ENCODE measurements around the gene PYGO2. TPM values are rescaled to one million over a fixed set of nuclear protein-coding genes. Genes with fewer than 3 reads are reported as not detected.

The PYGO2 gene
- total RNA-seq, 1 donor from 2014 or later = 7.4 TPM

- DNase-seq (ENCODE audit: low read depth) (no peak), FAIRE-seq (no peak)
- Histone ChIP-seq H3K27me3 (ENCODE audit: control insufficient read depth, insufficient read depth, low read length) (no peaks in the 10 kb centered on the region), H3K36me3 (ENCODE audit: control insufficient read depth, insufficient read depth, low read length) (no peaks in the 10 kb centered on the region), H3K4me3 (ENCODE audit: low read depth, low read length) (no peak overlapping the region)
- no peak for TF ChIP-seq CTCF (IDR thresholded peaks at IDR 0.05; ENCODE audit: insufficient read depth, low read length, severe bottlenecking)
These were observed 8.0 kb downstream of the PYGO2 start for GRCh38 chr1:154953611-154954038.

- Histone ChIP-seq H3K27me3 (ENCODE audit: control insufficient read depth, insufficient read depth, low read length) (no peaks in the 10 kb centered on the region), H3K36me3 (ENCODE audit: control insufficient read depth, insufficient read depth, low read length) (no peaks in the 10 kb centered on the region), H3K4me3 (ENCODE audit: low read depth, low read length) (no peak overlapping the region)
- TF ChIP-seq CTCF (IDR thresholded peaks at IDR 0.05; ENCODE audit: insufficient read depth, low read length, severe bottlenecking) = no peak
- no peak for DNase-seq (ENCODE audit: low read depth)
- FAIRE-seq = no peak
These were observed 8.9 kb downstream of the PYGO2 start for GRCh38 chr1:154952664-154953063.

GRCh38 chr1:154951901-154952657, 9.5 kb downstream of the PYGO2 start:
- Histone ChIP-seq H3K36me3 (ENCODE audit: control insufficient read depth, insufficient read depth, low read length) (no peaks in the 10 kb centered on the region), H3K27me3 (ENCODE audit: control insufficient read depth, insufficient read depth, low read length) (no peaks in the 10 kb centered on the region), H3K4me3 (ENCODE audit: low read depth, low read length) (no peak overlapping the region)
- no peak for FAIRE-seq
- no peak for TF ChIP-seq CTCF (IDR thresholded peaks at IDR 0.05; ENCODE audit: insufficient read depth, low read length, severe bottlenecking)
- no peak for DNase-seq (ENCODE audit: low read depth)

- H3K36me3 ChIP-seq (ENCODE audit: control insufficient read depth, insufficient read depth, low read length) = no peaks in the 10 kb centered on the region
- FAIRE-seq = no peak
- no peaks in the 10 kb centered on the region for H3K27me3 ChIP-seq (ENCODE audit: control insufficient read depth, insufficient read depth, low read length)
- no peak overlapping the region for H3K4me3 ChIP-seq (ENCODE audit: low read depth, low read length)
- no peak for DNase-seq (ENCODE audit: low read depth)
- TF ChIP-seq CTCF (IDR thresholded peaks at IDR 0.05; ENCODE audit: insufficient read depth, low read length, severe bottlenecking) = no peak
These were observed 13.5 kb downstream of the PYGO2 start for GRCh38 chr1:154948079-154948478.

GRCh38 chr1:154945962-154946850, 15.4 kb downstream of the PYGO2 start:
- FAIRE-seq (no peak), DNase-seq (ENCODE audit: low read depth) (no peak)
- Histone ChIP-seq H3K27me3 (ENCODE audit: control insufficient read depth, insufficient read depth, low read length) (no peaks in the 10 kb centered on the region), H3K36me3 (ENCODE audit: control insufficient read depth, insufficient read depth, low read length) (no peaks in the 10 kb centered on the region), H3K4me3 (ENCODE audit: low read depth, low read length) (no peak overlapping the region)
- TF ChIP-seq CTCF (IDR thresholded peaks at IDR 0.05; ENCODE audit: insufficient read depth, low read length, severe bottlenecking) = no peak
